Measurements from ENCODE around the gene WNT2.

GRCh38 chr7:117332031-117332430 lies 9.2 kb upstream of the WNT2 start:
- TF ChIP-seq, protein P1, sequence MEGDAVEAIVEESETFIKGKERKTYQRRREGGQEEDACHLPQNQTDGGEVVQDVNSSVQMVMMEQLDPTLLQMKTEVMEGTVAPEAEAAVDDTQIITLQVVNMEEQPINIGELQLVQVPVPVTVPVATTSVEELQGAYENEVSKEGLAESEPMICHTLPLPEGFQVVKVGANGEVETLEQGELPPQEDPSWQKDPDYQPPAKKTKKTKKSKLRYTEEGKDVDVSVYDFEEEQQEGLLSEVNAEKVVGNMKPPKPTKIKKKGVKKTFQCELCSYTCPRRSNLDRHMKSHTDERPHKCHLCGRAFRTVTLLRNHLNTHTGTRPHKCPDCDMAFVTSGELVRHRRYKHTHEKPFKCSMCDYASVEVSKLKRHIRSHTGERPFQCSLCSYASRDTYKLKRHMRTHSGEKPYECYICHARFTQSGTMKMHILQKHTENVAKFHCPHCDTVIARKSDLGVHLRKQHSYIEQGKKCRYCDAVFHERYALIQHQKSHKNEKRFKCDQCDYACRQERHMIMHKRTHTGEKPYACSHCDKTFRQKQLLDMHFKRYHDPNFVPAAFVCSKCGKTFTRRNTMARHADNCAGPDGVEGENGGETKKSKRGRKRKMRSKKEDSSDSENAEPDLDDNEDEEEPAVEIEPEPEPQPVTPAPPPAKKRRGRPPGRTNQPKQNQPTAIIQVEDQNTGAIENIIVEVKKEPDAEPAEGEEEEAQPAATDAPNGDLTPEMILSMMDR (conservative IDR thresholded peaks at IDR 0.05; ENCODE audit: low read depth, low read length) = no peak
- TF ChIP-seq EZH2phosphoT487 (IDR thresholded peaks at IDR 0.05; ENCODE audit: borderline replicate concordance, low read length) (no peak), EZH2 (IDR thresholded peaks at IDR 0.05; ENCODE audit: low read length, unreplicated experiment) (no peak)
